ENCODE data around the gene UBE2A. TPM values are rescaled to one million over a fixed set of nuclear protein-coding genes. Genes with fewer than 3 reads are reported as not detected.

Gene UBE2A
- polyA plus RNA-seq, 1 donor from 2014 or later = 129 TPM

DNA sequence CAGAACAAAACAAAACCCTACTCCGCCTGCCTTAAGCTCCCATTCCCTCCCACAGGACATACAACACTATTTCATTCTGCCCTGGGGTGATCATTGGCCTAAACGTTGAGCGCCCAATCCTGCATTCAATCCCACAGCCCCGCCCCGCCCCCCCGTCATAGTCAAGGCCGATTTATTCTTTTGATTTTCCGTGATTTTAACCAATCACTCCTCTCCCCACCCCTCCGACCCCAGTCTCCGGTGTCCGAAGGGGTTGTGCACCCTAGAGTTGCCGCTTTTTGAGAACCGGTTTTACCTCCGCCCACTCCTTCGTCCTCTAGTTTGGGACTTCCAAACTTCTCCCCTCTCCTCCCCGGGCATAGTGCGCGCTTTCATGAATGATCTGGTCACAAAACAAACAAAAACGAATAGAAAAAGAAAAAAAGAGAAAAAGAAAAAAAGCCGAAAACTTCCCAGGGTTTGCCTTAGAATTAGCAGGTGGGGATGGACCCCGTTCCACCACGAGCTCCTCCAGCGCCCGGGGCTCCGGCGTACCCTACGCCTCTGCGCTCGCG is 446 bp upstream of the UBE2A start:
- H3K4me3 ChIP-seq (ENCODE audit: low read length) = peak overlapping the region; percentile 77
- peak overlapping the region; percentile 24 for H3K27ac ChIP-seq (ENCODE audit: low read length)
- peak overlapping the region; percentile 74 for H3K9ac ChIP-seq (ENCODE audit: low read length)
- no peaks in the 10 kb centered on the region for H3K9me3 ChIP-seq (ENCODE audit: low read length)
- H3K79me2 ChIP-seq (replicated peaks; ENCODE audit: insufficient read depth, low read length) = no peaks in the 10 kb centered on the region
- no peak overlapping the region for H3K4me2 ChIP-seq (ENCODE audit: low read length)
- no peak for TF ChIP-seq SMC3 (conservative IDR thresholded peaks at IDR 0.05; ENCODE audit: poor library complexity)
- H3K27me3 ChIP-seq (ENCODE audit: insufficient read depth, low read depth, low read length) = no peaks in the 10 kb centered on the region
- no peaks in the 10 kb centered on the region for H3K9me2 ChIP-seq (ENCODE audit: insufficient read depth, low read length)
- no peaks in the 10 kb centered on the region for H3K36me3 ChIP-seq (ENCODE audit: insufficient read depth, low read length)
- H3F3A ChIP-seq (ENCODE audit: insufficient read depth, low read length, poor library complexity, severe bottlenecking) = no peaks in the 10 kb centered on the region
- peak overlapping the region; percentile 69 for H2AFZ ChIP-seq (ENCODE audit: low read depth, low read length)
- no peaks in the 10 kb centered on the region for H4K20me1 ChIP-seq (ENCODE audit: insufficient read depth)

- Histone ChIP-seq H3F3A (ENCODE audit: insufficient read depth, low read length, poor library complexity, severe bottlenecking) (no peaks in the 10 kb centered on the region), H3K9me2 (ENCODE audit: insufficient read depth, low read length) (no peaks in the 10 kb centered on the region), H3K9me3 (ENCODE audit: low read length) (no peaks in the 10 kb centered on the region), H3K36me3 (ENCODE audit: insufficient read depth, low read length) (no peaks in the 10 kb centered on the region), H2AFZ (ENCODE audit: low read depth, low read length) (no peak overlapping the region), H3K27ac (ENCODE audit: low read length) (no peak overlapping the region), H4K20me1 (ENCODE audit: insufficient read depth) (no peaks in the 10 kb centered on the region), H3K9ac (ENCODE audit: low read length) (no peak overlapping the region), H3K4me3 (ENCODE audit: low read length) (no peak overlapping the region), H3K79me2 (replicated peaks; ENCODE audit: insufficient read depth, low read length) (no peaks in the 10 kb centered on the region), H3K27me3 (ENCODE audit: insufficient read depth, low read depth, low read length) (no peaks in the 10 kb centered on the region), H3K4me2 (ENCODE audit: low read length) (no peak overlapping the region)
- TF ChIP-seq SMC3 (conservative IDR thresholded peaks at IDR 0.05; ENCODE audit: poor library complexity) (no peak), TAF1 (IDR thresholded peaks at IDR 0.05; ENCODE audit: low read depth) (no peak)
These were observed 5.1 kb downstream of the UBE2A start for GRCh38 chrX:119579414-119579813.

DNA sequence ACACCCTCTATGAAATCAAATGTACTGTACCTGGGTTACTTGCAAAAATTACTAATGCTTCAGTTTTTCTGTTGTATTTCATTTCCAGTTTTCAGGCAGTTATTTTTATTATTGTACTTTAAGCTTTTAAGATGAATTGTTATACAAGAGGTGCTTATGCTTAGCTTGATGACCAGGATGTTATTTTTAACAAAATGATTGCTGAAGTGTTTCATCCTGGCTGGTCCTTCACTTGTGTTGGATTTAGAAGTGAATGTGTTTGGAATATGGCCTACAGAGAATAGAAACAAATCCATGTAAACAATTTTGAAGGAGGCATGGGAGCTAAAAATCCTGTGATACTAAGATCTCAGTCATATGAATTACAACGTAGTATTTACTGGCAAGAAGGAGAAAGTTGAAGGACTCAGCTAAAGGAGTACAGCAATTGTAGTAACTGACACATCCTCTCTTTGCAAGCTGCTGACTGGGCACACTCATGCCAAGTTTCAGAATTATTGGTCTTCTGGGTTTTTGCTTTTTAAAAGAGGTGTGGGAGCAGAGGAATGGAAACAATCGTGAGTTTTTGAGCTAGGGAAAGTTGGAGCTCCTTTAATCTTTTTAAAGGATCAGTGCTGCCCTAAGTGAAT is 9.2 kb downstream of the UBE2A start:
- no peak overlapping the region for H3K4me2 ChIP-seq (ENCODE audit: low read length)
- TF ChIP-seq RAD21 (conservative IDR thresholded peaks at IDR 0.05) = no peak
- TF ChIP-seq MXI1 (conservative IDR thresholded peaks at IDR 0.05; ENCODE audit: poor library complexity, severe bottlenecking) = no peak
- no peak for TF ChIP-seq POLR2AphosphoS5 (IDR thresholded peaks at IDR 0.05)
- no peak for TF ChIP-seq SMC3 (conservative IDR thresholded peaks at IDR 0.05; ENCODE audit: poor library complexity)
- no peak for TF ChIP-seq REST (IDR thresholded peaks at IDR 0.05; ENCODE audit: borderline replicate concordance)
- TF ChIP-seq EP300 (conservative IDR thresholded peaks at IDR 0.05; ENCODE audit: poor library complexity, severe bottlenecking) = no peak
- no peak for TF ChIP-seq EZH2 (IDR thresholded peaks at IDR 0.05; ENCODE audit: borderline replicate concordance, insufficient read depth, low read length, poor library complexity, severe bottlenecking)
- TF ChIP-seq CTCF (IDR thresholded peaks at IDR 0.05; ENCODE audit: poor library complexity, severe bottlenecking) = no peak
- no peak for TF ChIP-seq TAF1 (IDR thresholded peaks at IDR 0.05; ENCODE audit: low read depth)
- no peak overlapping the region for H3K27ac ChIP-seq (ENCODE audit: low read length)
- no peaks in the 10 kb centered on the region for H3K27me3 ChIP-seq (ENCODE audit: insufficient read depth, low read depth, low read length)
- no peaks in the 10 kb centered on the region for H3K9me3 ChIP-seq (ENCODE audit: low read length)
- no peaks in the 10 kb centered on the region for H3K9me2 ChIP-seq (ENCODE audit: insufficient read depth, low read length)
- H3F3A ChIP-seq (ENCODE audit: insufficient read depth, low read length, poor library complexity, severe bottlenecking) = no peaks in the 10 kb centered on the region
- H4K20me1 ChIP-seq (ENCODE audit: insufficient read depth) = no peaks in the 10 kb centered on the region
- H3K9ac ChIP-seq (ENCODE audit: low read length) = no peak overlapping the region
- H2AFZ ChIP-seq (ENCODE audit: low read depth, low read length) = no peak overlapping the region
- H3K36me3 ChIP-seq (ENCODE audit: insufficient read depth, low read length) = no peaks in the 10 kb centered on the region
- H3K4me3 ChIP-seq (ENCODE audit: low read length) = no peak overlapping the region
- H3K79me2 ChIP-seq (replicated peaks; ENCODE audit: insufficient read depth, low read length) = no peaks in the 10 kb centered on the region

All from neural cell (in vitro differentiated cells).